IPS-18c (cell line): Measurements from ENCODE around the gene RPS21.

Experiments
- H3K4me3 ChIP-seq: 2 replicates; pipeline ENCODE4 v1.7.0; 2013; ENCODE audit warnings: low read depth, mild to moderate bottlenecking, low read length, moderate library complexity; ENCODE audit not compliant: insufficient read depth
- H3K9me3 ChIP-seq: one replicate; pipeline ENCODE4 v1.6.1; 2013; ENCODE audit warnings: mild to moderate bottlenecking, low read length, moderate library complexity; ENCODE audit not compliant: control insufficient read depth, insufficient read depth

Gene RPS21

DNA sequence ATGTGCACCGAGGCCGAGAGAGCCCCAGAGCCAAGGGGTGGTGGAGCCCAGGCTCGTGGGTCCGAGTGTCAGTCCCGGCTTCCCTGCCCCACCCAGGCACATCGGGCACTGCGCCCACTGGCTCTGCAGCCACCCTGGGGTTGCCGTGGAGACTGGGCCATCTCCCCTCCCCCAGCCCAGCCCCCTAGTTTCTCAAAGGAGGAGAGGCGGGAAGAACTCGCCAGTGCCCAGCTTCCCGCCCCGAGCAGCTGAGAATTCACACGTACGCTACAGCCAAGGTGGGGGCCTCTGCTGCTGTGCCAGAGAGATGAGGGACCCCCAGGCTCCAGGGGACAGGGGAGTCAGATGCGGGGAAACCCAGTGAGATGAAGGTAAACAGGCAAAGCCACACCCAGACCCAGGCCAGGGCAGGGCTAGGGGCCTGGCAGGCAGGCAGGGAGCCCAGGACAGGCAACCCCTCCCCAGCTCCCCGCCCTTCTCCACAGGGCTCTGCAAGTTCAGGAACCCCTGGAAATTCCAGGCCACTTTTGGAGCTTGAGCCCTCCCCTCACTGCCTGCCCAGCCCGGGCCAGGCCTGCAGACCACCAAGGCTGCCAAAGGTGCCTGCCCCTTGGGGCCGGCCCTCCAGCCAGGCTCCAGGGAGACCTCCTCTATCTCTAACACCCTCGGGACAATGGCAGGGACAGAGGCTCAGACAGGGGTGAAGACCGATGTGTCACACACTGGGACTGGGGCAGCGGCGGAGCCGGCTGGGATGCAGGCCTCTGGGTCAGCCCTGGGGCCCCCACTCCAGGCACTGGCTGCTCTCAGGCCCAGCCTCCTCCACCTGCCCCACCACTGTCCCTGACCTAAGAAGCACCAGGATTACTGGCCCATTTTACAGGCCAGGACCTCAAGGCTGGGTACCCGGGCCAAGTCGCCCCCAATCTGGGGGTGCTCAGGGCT, 25.8 kb upstream of the RPS21 start:
- peak overlapping the region; percentile 20; the same call in 1 of the 2 replicates for H3K4me3 ChIP-seq
- H3K9me3 ChIP-seq: no peaks in the 10 kb centered on the region

DNA sequence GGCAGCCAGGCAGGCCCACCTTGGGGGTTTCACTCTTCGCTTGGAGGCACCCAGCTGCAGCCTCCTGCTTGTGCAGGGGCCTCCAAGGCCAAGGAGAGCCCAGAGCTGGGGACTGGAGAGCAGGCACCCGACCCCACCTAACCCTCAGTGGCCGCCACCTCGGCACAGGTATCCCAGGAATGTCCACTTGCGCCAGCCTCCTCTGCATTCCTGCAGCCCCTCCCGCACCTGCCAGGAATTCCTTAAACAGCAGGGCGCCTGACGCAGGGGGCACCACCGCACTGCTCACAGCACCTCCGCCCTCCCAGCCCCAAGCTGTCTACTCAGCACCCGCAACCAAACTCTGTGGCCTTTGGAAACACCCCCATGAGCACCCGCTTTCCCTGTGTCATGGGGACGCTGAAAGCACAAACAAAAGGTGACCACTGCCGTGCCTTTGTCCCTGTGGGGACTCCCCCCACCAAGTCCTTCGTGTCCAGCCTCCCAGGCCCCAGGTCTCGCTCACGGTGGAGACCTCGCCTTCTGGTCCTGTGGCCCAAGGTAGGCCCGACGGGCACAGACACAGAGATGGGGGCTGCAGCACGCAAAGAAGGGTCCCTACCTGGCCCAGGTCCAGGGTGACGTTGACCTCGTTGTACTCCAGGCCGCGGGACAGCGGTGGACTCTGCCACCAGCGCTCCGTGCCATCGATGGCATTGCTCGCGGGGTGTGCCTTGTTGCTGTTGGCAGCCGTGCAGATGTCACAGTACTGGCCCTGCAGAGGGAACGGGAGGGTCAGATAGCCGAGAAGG, 24.9 kb upstream of the RPS21 start:
- peak overlapping the region; percentile 20 for H3K4me3 ChIP-seq
- no peaks in the 10 kb centered on the region for H3K9me3 ChIP-seq

DNA sequence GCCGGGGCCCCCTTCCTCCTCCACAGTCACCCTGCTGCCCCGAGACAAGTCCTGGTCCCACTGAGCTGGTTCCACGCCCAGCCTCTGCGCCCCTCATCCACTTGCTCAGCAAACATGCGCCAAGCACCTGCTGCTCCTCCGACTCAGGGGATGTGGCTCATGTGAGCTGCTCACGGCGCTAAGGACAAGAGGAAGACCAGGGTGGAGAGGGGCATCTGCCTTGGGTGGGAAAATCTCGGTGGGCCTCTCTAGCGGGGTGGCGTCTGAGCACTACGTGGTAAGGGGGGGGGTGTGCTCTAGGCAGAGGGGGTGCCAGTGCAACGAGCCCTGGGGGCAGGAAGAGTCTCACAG, 24.3 kb upstream of the RPS21 start:
- Histone ChIP-seq H3K9me3 (no peaks in the 10 kb centered on the region), H3K4me3 (peak overlapping the region; percentile 9; the same call in 1 of the 2 replicates)

DNA sequence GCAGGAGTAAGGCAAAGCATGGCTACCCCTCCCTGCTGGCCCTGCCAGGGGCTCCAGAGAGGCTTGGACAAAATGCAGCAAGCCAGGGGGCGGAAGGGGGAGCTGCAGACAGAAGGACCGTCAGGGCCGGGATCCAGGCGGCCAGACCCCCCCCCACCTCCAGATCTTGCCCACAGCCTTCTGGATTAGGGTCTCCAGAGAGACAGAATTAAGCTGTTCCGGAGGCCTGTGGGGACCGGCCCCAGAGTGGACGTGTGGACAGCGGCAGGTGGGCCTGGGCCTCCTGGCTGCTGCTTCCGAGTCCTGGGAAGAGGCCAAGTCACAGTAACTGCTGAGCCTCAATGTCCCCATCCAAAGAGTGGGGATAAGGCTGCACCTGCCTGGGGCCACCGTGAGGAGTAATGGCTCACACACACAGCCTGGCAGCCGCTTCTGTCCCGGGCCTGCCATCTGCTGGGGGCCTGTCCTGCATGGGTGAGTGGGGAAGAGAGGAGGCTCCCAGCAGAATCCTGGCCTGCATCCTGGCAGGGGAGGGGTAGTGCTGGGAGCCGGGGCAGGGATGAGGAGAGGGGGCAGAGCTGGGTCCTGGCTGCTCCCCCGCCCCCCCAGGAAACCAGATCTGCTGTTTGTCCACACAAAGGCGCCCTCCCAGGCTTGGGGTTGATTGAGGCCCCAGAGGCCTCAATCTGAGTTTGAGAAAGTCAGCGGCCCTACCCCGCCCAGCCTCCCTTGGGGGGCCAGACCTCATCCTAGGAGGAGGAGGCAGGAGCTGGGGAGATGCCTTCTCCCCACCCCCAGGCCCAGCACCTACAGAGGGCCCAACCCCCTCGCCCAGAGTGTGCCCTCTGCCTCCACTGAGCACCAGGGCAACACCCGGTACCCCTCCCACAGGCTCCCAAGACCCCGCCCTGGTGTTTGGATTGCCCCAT, 23.6 kb upstream of the RPS21 start:
- peak overlapping the region; percentile 9; the same call in 1 of the 2 replicates for H3K4me3 ChIP-seq
- H3K9me3 ChIP-seq: no peaks in the 10 kb centered on the region

DNA sequence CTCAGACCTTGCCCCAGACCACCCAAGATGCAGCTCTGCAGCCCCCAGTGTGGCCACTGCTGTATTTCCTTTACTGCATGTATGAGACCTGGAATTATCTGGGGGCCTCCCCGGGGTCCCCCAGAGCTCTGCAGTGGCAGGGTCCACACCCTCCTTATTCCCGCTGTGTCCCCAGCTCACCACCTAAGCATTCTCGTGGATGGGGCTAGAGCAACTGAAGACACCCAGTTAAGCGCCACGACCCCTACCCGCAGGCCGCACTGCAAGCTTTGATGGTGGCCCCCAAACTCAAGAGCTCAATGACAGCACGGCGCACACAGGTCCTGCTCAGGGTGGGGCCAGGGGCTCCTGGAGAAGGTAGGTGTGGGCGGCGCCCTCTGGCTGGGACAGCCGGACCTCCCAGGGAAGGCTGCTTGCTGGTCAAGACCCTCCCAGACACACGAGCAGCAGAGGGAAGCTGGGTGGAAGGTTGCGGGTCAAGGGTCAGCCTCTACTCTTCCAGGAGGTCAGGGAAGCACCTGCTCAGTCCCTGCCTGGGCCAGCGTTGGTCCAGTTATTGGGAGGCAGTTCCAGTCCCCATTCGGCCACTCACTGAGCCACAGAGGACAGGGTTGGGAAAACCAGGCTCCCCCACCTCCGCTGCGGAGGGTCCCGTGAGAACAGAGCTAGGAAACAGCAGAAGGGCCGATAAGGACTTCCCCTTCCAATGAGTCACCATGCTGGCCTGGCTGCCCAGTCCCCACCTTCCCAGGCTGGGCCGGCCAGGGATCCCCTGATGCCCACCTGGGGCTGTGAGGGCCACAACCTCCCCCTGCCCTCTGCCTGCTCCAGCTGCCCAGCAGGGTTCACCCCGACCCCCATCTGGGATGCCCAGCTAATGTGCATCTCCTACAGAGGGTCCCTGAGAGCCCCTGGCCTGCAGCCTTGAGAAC, 22.7 kb upstream of the RPS21 start:
- H3K9me3 ChIP-seq: no peaks in the 10 kb centered on the region
- no peak overlapping the region for H3K4me3 ChIP-seq

DNA sequence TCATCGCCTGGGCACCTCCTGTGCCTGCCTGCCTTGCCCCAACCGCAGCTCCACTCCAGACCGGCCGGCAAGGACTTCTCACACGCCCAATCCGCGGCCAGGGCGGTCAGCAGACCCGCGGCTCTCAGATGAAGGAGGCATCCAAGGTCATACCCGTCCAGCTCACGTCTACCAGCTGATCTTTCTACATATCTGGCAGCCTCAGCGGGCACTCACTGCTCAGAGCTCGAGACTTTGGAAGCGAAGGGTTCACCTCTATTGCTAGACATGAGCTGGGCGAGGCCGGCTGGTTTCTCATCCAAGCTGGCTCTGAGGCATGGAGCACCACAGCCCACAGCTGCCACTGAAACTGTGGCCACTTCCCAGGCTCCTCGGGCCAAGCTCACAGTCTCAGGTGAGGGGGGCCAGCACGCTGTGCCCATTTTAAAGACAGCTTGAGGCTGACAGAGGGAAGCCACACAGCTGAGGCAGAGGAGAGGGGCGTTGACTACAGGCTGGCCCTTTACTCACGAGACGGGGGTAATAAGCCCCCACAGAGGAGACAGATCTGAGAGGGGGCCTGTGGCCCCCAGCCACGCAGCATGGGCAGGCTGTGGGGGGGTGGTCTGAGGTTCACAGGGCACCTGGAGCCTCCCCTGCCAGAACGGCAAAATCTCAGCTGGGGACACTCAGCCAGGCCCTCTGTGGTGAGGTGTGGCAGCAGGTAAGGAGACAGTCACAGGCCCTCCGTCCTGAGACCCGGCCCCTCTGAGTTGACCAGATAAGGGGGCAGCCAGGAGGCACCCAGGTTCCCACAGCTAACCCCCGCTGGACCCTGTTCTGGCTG, 21.8 kb upstream of the RPS21 start:
- H3K4me3 ChIP-seq: peak overlapping the region; percentile 88
- no peaks in the 10 kb centered on the region for H3K9me3 ChIP-seq

DNA sequence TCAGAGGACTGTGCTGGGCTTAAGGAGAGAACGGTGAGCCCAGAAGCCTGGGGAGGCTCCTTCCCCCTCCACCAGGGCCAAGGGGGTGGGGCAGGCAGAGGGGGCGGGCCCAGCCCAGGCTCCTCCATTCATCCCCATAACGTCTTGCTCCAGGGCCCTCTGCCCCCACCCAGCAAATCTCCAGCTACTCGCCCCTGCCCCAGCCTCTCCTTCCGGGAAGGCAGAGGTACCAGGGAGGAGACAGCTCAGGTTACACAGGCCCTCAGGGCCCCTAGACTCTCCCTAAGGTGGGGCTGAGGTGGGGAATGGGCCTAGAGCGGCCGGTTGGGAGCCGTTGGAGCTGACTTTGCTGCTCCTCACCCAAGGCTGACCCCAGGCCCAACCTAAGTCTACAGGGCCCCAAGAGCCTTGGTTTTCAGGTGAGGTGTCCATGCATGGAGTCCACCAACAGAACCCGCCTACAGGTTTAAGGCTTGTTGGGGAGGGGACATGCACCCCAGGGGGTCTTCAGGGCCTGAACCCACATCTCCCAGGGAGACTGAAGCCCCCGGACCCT, 21.0 kb upstream of the RPS21 start:
- H3K4me3 ChIP-seq: peak overlapping the region; percentile 88
- H3K9me3 ChIP-seq: no peaks in the 10 kb centered on the region

DNA sequence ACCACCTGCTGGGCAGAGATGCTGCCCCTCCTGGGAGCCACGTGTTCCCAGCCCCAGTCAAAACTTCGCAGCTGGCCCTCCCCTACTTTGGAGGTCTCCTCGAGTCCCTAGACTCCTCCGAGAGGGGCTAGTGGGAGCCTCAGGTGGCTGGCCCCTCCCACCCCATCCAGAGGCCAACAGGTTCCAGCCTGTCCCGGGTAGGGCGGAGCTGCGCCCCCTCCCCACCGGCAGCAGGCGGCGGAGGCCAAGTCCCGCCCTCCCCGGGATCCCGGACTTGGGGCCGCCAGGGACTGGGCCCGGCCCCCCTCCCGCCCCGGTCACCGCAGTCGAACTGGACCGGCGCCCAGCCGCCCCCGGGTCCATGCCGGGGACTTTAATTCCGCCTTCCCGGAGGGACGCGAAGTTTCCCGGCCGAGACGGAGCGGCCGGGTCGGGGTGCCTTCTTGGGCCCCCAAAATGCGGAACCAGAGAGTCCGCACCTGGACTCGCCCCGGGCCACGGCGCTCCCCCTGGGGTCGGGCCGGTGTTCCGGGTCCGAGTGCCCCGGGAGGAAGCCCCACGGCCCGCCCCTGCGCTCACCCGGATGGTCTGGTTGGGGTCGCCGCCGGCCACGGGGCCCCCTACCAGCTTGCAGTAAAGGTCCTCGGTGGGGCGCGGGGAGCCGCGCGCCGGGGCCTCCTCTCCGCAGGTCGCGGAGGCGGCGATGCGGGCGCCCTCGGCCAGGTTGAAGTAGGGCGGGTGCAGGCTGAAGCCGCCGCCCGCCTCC, 20.4 kb upstream of the RPS21 start:
- Histone ChIP-seq H3K9me3 (no peaks in the 10 kb centered on the region), H3K4me3 (peak overlapping the region; percentile 88)

DNA sequence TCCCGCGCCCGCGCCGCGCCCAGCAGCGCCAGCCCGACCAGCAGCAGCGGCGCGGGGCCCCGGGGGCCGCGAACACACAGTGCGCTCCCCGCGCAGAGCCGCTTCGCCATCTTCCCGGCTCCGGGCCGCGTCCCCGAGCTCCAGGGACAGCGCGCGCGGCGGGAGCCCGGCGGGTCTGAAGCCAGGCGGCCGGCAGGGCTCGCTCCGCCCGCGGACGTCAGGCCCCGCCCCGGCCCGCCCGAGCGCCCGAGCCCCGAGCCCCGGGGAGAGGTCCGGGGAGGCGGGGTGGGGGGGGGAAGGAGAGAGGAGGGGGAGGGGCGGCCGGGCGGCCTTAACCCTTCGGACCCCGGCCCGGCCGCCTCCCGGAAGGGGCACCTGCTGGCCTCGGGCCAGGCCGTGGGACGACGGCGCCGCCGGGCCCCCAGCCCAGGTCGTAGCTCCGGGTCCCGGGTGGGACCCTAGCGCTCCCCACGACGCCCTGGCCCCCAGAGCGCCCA, 19.7 kb upstream of the RPS21 start, which contains the start of gene LAMA5:
TSS of gene LAMA5 (minus strand) at position 177 of the 497 bp plus-strand sequence. CDS start at position 110, 67 bp downstream.
- no peaks in the 10 kb centered on the region for H3K9me3 ChIP-seq
- H3K4me3 ChIP-seq: peak within 1 kb of the TSS; percentile 88

DNA sequence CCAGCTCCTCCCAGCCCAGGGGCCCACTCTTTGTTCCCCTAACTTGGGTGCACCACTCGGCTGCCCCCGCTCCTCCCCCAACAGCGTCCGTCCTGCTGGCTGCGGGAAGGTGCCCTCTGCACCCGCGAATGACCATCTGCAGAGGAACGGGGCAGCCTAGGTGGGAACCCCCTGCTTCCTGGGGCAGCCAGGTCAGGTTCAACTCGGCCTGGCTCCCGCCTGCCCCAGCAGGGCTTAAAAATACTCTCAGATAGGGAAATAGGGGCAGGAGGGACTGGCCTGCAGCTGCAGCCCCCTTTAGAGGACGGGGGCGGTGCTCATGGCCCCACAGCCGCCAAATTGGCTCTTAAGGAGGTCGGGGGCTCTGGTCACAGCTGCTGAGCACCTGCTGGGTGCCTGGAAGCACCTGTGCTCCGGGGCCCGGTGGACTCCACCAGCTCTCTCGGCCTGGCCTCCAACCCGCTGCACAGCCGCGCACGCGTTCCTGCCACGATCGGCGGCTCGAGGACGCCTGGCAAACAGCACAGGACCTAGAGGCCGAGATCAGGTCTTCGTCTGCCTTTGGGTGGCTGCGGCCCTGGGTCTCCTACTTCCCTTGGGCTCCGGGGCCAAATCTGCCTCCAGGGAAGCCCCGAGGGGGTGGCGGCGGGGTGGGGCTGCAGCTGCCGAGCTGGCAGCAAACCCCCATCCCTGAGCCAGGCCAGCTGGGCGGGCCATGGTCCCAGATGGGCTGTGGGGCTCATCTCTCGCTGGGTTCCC, 19.1 kb upstream of the RPS21 start:
- H3K9me3 ChIP-seq: no peaks in the 10 kb centered on the region
- H3K4me3 ChIP-seq: peak overlapping the region; percentile 41

DNA sequence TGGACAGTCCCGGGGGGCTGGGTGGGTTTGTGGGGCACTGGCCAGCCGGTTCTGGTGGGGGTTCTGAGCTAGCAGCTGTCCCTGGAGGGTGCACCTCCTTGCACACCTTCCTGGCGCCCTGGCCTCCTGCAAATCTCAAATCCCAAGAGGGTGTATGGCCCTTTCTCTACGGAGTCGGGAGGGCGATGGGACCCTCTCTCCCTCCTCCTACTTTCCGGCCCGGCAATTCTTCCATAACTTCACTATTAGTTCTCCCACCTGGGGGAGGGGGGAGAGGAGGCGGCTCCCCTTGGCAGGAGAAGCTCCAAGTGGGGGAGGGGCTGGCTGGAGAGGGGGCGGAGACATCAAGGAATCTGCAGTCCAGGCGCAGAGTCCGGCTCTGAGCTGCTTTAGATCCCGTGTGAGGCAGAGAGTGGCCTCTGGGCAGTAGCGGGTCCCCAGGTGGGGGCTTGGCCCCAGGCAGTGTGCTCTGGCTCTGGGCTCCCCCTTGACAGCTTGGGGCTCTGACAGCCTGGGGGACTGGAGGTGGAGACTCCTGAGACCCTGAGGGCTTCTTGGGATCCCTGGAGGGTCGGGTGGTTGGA, 18.4 kb upstream of the RPS21 start:
- peak overlapping the region; percentile 41 for H3K4me3 ChIP-seq
- H3K9me3 ChIP-seq: no peaks in the 10 kb centered on the region

DNA sequence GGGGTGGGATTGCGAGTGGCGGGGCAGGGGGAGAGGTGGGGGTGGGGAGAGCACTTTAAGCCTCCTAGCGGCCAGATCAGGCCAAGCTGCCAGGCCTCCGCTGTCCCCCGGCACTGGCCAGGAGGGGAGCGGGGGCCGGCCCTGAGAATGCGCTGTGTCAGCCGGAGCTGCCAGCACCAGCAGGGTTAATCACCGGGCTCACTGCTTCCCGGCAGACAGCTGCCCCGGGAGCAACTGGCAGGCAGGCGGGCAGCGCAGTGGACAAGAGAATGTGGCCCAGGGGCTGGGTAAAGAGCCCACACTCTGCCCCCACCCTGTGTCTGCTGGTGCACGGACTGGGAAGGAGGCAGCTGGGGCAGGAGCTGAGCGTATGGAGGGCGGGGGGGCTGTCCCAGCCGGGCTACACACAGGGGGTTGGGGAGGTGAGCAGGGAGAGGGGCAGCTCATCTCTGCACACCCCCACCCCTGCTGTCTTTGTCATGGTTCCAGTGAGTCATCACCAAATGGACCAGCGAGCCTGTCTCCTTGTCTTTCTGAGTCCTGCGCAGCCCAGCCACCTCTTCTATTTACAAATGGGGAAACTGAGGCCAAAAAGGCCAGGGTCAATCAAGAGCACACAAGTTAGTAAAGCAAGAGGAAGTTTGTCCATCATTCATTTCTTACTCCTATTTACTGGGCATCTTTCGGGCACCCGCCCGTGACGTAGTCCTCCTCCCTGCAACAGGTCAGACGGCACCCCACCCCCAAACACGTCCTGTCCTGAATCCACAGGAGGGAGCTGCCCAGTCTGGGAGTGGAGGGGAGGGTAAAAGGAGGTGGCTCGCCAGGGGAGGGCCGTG, 17.7 kb upstream of the RPS21 start:
- Histone ChIP-seq H3K9me3 (no peaks in the 10 kb centered on the region), H3K4me3 (peak overlapping the region; percentile 41)

DNA sequence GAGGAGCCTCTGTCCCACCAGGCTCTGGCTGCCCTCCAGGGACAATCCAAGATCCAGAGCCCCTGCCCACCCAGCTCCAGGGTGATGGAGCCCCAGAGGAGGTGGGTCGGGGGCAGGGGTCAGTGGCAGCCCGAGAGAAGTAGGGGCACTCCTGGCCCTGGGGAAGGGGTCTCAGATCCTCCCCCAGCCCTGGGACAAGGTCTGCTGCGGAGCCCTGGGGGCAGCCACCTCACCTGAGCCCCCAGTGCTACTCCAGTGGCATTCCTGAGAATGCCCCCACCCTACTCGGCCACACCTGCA, 17.1 kb upstream of the RPS21 start:
- Histone ChIP-seq H3K4me3 (peak overlapping the region; percentile 9; the same call in 1 of the 2 replicates), H3K9me3 (no peaks in the 10 kb centered on the region)
